GM19397 (cell line): ENCODE data around the gene ZMYND19.
"Not testable (repeated sequence)": the region's sequence is repeated elsewhere in the genome, so short reads cannot be mapped to it uniquely, and the experiment has no call there.

Source experiments
- ATAC-seq: cut with Tn5 transposase; IDR thresholded peaks from one replicate; pipeline ENCODE4 v1.9.1; 2021; ENCODE audit warnings: mild to moderate bottlenecking, moderate library complexity; ENCODE audit not compliant: unreplicated experiment

ZMYND19 gene

DNA sequence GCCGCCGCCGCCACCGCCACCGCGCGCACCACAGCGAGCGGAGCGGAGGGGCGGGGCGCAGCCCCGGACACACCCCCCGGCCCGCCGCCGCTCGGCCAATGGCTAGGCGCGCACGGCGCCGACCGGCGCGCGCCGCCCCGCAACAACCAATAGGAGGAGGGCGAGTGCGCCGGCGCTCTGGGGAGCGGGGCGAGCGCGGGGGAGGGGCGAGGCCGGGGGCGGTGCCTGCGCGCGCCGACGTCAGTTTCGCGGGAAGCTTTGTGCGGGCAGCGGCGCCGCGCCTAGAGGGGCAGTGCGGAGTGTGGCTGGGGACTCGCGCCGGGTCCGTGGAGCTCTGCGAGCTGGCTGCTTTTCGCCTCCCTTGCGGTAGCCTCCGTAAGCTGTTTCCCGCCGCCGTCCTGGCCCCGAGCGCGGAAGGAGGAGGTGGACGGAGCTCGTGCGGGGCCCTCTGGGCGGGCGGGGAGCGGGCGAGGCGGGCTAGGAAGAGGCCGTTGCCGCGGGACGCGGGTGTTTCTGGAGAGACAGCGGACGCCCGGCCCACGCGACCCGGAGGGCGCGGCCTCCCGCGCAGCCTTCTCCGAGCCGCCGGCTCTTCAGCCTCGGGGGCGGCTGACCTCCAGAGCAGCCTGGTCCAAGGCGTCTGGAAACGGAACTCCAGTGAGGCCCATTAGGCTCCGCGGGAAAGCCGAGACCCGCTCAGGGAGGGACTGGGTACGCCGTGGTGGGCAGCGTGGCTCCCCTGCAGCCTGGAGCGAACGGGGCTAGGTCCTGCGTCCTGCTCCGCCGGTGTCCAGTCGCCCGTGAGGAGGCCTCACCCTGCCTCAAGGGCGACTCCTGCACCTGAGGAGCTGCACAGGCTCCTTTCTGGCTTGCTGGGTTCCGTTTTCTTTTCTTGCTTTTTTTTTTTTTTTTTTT lies at the start of gene ZMYND19:
Gene ZMYND19 (minus strand): TSS at position 44 of the 915 bp plus-strand sequence. CDS start 249 bp downstream, outside the sequence.
- peak; percentile 83 for ATAC-seq

DNA sequence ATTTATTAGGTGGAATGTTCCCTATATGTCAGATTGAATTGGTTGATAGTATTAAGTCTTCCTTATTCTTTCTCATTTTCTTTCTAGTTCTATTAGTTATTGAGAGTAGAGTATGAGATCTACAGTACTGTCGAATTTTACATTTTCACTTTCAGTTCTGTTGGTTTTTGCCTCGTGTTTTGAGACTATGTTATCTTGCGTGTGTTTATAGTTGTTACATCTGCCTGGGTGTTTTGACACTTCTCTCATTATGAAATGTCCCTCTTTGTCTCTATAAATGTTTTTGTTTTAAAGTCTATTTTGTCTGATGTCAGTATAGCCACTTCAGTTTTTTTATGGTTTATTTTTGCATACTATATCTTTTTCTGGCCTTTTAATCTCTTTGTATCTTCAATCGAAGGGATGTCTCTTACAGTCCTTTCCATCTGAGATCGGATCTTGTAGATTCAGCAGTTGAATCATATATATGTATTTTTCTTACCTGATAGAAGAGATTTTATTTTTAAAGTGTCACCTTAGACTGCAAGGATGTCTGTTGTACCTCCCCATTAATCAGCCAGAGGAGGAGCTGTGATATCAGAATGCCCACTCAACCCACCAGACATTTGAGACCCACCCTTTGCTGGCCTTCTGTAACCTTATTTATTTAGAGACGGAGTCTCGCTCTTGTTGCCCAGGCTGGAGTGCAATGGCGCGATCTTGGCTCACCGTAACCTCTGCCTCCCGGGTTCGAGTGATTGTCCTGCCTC lies 49.2 kb upstream of the ZMYND19 start:
- no peak for ATAC-seq

DNA sequence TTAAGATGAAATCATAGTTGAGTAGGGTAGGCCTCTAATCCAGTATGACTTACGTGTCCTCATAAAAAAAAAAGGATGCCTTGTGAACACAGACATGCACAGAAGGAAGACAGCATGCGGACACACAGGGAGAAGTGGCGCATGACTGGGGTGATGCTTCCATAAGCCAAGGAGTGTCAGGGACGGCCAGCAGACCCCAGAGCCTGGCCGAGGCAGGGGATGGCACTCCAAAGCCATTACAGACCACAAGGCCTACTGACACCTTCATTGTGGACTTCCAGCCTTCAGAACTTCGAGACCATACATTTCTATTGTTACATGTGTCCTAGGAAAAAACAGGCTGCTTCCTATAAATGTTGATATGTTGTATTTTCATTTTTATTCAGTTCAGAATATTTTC lies 48.4 kb upstream of the ZMYND19 start:
- no peak for ATAC-seq

DNA sequence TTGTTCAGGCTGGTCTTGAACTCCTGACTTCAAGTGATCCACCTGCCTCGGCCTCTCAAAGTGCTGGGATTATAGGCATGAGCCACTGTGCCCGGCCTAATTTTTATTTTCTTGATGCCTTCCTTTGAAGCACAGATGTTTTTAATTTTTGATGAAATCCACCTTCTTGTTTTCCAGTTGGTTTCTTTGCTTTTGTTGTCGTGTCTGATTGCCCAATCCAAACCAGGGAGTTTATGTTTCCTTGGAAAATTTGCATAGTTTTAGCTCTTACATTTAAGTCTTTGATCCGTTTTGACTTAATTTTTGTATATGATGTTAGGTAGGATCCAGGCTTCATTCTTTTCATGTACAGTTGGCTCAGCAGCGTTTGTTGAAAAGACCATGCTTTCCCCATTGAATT lies 43.7 kb upstream of the ZMYND19 start:
- no peak for ATAC-seq

DNA sequence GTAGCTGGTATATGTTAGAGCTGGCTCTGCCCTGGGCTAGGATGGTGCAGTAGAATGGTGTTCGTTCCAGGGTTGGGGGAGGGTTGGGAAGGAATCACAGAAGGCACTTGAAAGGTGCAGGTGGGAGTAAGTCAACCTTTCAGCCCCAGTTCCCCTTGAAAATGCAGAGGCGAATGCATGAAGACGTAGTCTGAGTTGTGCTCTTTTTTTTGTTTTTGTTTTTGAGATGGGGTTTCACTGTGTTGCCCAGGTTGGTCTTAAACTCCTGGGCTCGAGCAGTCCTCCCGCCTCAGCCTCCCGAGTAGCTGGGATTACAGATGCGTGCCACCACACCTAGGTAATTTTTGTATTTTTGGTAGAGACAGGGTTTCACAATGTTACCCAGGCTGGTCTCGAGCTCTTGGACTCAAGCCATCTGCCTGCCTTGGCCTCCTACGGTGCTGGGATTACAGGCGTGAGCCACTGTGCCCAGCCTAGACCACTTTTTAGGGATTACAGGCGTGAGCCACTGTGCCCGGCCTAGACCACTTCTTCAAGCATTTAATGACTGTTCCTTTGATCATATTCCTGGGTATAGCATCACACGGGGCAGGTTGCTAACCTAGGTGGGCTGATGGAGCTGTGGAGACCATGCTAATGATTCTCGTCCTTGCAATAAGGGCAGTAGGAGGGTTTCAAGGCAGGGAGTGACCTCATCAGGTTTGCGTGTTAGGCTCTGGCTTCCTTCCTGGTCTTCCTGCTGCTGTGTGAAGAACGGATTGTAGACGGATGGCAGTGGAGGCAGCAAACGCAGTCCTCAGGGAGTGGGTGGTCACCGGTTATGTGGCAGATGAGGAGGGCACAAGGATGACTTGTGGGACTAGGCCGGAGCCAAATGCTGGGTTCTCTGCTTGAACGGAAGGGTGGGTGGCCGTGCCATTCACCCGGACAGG lies 42.2 kb upstream of the ZMYND19 start:
- no peak for ATAC-seq

DNA sequence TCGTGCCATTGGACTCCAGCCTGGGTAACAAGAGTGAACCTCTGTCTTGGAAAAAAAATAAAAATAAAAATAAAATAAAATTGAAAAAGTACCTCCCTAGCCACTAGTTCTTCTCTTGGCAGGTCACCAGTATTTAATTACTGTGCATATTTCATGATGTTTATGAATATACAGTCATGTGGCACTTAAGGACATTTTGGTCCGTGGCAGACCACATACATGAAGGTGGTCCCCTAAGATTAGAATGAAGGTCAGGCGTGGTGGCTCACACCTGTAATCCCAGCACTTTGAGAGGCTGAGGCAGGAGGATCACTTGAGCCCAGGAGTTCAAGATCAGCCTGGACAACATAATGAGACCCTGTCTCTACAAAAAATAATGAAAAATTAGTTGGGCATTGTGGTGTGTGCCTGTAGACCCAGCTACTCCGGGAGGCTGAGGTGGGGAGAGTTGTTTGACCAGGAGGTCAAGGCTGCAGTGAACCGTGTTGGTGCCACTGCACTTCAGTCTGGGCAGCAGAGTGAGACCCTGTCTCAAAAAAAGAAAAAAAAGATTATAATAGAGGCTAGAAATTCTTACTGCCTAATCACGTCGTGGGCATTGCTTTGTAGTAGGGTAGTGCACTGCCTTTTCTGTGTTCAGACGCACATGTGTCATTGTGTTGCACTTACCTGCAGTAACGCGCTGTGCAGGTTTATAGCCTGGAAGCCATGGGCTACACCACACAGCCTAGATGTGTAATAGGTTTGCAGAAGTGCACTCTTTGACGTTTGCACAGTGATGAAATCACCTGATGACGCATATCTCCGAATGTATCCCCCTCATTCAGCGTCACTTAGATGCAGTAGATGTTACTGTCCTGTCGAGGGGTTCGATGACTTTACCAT lies 41.3 kb upstream of the ZMYND19 start:
- no peak for ATAC-seq

DNA sequence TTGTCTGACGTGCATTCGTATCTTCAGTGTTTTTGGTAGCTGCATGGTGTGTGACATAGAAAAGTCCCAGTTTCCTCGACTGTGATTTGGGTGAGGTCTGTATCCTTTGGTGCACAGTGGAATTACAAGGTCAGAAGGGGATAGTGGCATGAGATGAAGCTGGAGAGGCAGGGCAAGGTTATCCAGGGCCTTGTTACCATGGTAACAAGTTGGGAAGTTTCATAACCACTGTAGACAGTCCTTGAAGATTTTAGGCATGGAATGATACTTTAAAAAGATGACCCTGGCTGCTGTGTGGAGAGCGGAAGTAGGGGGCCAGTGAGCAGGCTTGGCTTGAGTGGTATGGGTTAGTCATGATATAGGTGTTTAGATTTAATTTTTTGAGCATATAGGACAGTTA lies 40.4 kb upstream of the ZMYND19 start:
- ATAC-seq = no peak

DNA sequence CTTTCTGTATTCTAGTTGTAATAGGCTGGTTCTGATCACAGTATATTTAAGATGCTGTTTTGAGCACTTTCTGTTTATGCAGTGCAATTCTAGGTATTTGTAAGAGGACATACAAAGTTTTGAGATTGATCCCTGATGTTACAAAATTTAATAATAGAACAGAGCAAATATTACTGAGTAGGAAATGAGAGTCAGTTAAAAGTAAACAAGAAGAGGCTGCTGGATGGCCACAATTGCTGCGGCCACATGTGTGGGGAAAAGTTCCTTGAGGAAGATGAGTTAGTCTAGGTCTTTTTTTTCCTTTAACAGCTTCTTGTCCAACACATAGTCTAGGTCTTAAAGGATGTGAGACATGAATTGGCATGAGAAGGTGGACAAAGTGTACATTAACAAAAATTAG lies 39.8 kb upstream of the ZMYND19 start:
- no peak for ATAC-seq

DNA sequence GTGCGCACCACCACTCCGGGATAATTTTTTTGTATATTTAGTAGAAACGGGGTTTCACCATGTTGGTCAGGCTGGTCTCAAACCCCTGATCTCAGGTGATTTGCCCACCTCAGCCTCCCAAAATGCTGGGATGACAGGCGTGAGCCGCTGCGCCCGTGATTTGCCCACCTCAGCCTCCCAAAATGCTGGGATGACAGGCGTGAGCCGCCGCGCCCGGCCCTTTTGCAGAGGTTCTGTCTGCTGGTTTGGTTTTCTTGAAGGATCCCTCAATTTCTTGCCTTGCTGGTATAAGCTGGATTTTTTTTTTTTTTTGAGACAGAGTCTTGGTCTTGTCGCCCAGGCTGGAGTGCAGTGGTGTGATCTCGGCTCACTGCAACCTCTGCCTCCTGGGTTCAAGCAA lies 37.1 kb upstream of the ZMYND19 start:
- ATAC-seq = not testable (repeated sequence)

DNA sequence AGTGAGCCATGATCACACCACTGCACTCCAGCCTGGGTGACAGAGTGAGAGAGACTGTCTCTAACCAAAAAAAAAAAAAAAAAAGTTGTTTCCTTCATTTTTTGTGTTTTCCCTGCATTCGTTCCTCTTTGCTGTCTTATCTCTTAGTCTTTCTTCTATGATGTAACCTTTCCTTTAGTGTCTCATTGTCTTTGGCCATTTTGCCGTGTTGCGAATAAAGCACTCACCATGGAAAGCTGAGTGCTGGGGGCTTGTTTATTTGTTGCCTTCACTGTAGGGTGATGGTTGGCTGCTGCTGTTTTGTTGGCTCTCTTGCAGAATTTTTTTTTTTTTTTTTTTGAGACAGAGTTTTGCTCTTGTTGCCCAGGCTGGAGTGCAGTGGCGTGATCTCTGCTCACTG lies 36.2 kb upstream of the ZMYND19 start:
- no peak for ATAC-seq

DNA sequence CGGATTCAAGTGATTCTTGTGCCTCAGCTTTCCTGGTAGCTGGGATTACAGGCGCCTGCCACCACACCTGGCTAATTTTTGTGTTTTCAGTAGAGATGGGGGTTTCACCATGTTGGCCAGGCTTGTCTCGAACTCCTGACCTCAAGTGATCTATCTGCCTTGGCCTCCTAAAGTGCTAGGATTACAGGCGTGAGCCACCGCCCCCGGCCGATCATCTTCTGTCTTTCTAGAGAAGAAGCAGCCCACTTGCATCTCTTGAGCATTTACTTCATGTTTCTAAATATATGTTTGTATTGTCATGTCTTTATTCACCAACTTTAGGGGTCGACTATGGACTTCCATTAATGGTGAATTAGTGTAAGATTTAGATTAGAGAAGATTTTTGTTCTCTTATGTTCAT lies 31.9 kb upstream of the ZMYND19 start:
- not testable (repeated sequence) for ATAC-seq

DNA sequence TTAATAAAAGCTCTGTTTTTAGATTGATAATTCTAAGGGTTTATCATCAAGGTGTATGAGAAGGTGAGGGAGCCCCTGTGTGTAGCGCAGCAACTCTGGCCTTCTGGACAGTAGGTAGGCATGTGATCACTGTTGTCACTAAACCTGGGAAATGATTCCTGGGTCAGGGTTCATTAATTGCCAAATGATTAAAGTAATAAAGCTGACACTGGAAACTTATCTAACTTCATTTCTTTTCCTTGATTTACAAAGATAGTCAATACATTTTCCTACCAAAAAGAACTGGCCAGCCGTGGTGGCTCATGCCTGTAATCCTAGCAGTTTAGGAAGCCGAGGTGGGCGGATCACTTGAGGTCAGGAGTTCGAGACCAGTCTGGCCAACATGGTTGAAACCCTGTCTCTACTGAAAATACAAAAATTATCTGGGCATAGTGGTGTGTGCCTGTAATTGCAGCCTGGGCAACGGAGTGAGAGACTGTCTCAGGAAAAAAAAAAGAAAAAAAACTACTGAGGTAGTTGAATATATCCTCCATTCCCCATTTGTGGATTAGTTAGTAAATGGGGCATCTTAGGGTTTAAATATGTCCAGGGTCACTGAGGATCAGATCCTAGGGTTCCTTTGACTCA lies 30.9 kb upstream of the ZMYND19 start:
- ATAC-seq = no peak

DNA sequence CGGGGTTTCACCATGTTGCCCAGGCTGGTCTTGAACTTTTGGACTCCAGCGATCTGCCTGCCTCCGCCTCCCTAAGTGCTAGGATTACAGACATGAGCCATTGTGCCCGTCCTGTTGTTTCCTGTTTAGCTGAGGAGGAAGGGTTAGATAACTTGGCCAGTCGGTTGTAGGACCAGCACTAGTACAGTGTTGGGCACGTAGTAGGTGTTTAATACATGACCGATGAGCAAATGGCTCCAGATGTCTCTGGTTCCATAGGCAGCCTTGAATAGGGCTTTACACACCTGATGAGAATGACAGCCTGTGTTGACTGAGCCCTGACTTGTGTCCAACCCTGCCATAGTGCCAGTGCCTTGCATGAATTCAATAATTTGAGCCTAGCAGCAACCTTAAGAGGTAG lies 30.3 kb upstream of the ZMYND19 start:
- ATAC-seq = no peak

DNA sequence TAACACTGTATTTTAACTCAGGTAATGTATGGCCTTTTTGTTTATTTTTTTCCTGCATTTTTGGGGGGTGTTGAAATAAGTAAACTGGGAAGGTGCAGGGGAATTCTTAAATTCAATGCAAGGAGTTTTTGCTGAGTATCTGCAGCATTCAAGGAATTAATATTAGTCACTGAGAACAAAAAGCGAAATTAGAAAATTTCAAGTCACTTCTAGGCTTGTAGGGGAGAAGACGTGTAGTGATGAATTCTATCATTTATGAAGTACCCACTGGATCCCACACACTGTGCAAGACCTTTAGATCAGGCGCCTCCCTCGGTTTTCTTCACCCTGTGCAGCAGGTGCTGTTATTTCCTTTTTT lies 29.7 kb upstream of the ZMYND19 start:
- ATAC-seq = no peak

DNA sequence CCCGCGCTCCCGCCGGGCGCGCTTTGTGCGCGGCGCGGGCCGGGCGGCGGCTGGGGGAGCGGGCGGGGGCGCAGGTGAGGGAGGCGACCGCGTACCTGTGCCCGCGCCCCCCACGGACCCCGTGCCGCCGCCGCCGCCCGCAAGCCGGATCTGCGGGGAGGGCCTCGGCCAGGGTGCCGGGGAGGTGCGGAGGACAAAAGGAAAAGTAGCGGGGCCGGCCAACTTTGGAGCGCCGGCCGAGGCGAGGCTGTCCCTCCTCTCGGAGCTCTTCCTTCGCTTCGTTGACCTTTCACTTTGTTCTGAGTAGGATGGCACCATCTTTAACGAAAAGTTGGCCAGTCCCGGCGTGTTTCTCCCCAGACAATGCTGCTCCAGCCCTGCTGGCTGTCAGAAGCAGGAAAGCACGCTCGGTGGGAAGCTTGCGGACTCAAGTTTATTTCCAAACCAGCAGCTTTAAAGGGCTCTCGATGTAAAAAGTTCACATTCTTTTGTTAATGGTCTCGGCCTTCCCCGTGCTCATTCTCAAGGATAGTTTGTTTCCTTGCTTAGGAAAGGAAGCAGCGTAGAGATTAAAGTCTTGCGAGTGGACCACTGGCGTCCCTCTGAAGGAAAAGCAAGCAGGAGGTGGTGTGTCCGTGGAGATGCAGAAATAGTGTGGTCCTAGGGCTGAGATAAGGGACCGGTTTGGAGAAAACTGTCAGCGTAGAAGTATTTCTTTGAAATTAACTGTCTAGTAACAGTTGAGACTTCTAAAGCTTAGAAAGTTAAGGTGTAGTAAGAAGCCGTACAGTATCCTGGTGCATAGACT lies 29.1 kb upstream of the ZMYND19 start:
- peak; percentile 21 for ATAC-seq

DNA sequence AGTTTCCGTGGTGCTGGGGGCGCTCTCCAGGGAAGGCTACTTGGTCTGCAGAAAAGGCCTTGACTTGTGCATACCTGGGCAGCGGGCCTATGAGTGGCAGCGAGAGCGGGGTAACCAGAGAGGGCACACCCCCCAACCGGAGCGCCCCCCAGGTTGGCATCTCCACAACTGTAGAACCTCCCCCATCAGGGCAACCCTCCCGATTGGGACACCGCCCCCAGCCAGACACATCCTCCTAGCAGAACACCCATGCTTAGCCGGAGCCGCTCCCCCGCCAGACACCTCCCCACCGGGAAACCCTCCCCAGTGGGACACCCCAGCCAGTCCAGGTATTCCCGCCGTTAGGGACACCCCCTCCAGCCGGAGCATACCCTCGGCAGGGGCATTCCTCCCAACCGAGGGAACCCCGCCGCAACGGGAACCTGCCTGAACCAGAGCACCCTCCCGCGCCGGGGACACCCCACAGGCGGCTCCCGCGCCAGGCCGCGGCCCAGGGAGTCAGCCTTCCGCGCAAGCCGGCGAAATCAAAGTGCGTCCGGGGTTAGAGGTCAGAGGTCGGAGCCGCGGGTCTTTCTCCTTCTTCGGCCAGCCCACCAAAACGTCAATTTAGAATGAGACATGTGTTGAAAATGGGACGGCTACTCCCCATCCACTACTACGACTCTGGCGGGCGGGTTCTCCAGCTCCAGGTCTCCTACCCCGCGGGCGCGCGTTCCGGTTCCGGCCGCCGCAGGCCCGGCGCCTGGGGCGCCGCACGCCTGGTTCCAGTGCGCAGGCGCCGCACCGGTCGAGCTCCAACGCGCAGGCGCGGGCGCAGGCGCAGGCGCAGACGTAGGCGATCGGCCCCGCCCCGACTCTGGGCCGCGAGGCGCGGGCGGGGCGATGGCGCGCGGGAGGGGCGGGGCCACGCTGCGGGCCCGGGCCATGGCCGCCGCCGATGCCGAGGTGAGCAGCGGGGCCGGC lies 28.1 kb upstream of the ZMYND19 start, which contains the start of gene EHMT1:
Gene EHMT1 (plus strand): TSS at position 901 of the 963 bp plus-strand sequence. CDS start 24 bp downstream, at position 925.
- ATAC-seq = peak; percentile 75

DNA sequence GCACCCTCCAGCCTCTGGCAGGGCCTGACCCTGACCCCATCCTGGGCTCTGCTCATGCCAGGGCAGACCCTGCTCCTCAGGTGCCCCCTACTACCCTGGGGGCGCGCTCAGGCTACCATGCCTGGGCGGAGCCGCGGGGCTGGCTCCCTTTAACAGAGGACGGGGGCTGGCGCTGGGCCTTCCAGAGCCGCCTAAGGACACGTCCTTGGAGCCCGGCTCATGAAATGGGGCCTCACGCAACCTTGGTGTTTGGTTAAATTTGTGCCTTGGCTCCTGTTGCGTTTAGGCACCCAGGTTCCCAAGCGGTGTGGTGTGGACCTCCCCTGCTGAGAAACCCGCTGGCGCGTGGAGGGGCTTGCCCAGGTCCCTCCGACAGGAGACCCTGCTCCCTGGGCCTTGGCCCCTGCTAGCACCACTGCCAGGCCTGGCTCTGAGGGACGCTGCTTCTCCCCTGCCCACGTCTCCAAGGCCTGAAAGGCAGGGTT lies 25.1 kb upstream of the ZMYND19 start:
- no peak for ATAC-seq
